Stomach (tissue), 4 donors: Measurements from ENCODE around the gene PCNX3.

Experiments
- POLR2A ChIP-seq, 4 donors: fragments of 450-650 bp; IDR thresholded peaks; one replicate each; pipeline ENCODE4 v1.6.1; 2016; ENCODE audit warnings: antibody characterized with exemption in 4 of 4, control low read depth in 2 of 4, mild to moderate bottlenecking in 1 of 4, moderate library complexity in 1 of 4
- POLR2AphosphoS5 ChIP-seq, 3 donors: sonication (generic); formaldehyde crosslinking; IDR thresholded peaks; one replicate each; pipeline ENCODE4 v1.6.1; 2016; ENCODE audit warnings: antibody characterized with exemption in 3 of 3
- TF ChIP-seq, protein P1 (sequence below), 7 experiments: fragments of 450-650 bp in 4 of 7; fragments of 200-600 bp in 3 of 7; sonication (generic) in 3 of 7; IDR thresholded peaks; one replicate each; pipeline ENCODE4 v1.5.1; 2016 to 2019; ENCODE audit warnings: antibody characterized with exemption in 7 of 7, control low read depth in 2 of 7, mild to moderate bottlenecking in 1 of 7

- TF ChIP-seq, protein P1, sequence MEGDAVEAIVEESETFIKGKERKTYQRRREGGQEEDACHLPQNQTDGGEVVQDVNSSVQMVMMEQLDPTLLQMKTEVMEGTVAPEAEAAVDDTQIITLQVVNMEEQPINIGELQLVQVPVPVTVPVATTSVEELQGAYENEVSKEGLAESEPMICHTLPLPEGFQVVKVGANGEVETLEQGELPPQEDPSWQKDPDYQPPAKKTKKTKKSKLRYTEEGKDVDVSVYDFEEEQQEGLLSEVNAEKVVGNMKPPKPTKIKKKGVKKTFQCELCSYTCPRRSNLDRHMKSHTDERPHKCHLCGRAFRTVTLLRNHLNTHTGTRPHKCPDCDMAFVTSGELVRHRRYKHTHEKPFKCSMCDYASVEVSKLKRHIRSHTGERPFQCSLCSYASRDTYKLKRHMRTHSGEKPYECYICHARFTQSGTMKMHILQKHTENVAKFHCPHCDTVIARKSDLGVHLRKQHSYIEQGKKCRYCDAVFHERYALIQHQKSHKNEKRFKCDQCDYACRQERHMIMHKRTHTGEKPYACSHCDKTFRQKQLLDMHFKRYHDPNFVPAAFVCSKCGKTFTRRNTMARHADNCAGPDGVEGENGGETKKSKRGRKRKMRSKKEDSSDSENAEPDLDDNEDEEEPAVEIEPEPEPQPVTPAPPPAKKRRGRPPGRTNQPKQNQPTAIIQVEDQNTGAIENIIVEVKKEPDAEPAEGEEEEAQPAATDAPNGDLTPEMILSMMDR (IDR thresholded peaks at IDR 0.05) = no peak
- TF ChIP-seq POLR2A (IDR thresholded peaks at IDR 0.05) = no peak
- TF ChIP-seq POLR2AphosphoS5 (IDR thresholded peaks at IDR 0.05) = peak in 1 of 3 donors; percentile 41
Observed at GRCh38 chr11:65575568-65576231, 39.9 kb upstream of the PCNX3 start, which contains the start of gene EHBP1L1.
